Umbilical cord (tissue), 2 donors: ENCODE results near the gene DTD2. TPM values are rescaled to one million over a fixed set of nuclear protein-coding genes. Genes with fewer than 3 reads are reported as not detected.
"Not testable (repeated sequence)": the region's sequence is repeated elsewhere in the genome, so short reads cannot be mapped to it uniquely, and the experiment has no call there.

Experiments used
- DNase-seq: peaks from one replicate; pipeline ENCODE4 v3.0.0-alpha.2; 2015; ENCODE audit warnings: low spot score
- total RNA-seq: library from RNA; depleted of rRNA; stranded (reverse); fragments of >200 nt; gene quantifications from one replicate; pipeline ENCODE4 v1.2.3, GENCODE V29; 2014; ENCODE audit warnings: low replicate concordance; ENCODE audit not compliant: insufficient read depth

Gene DTD2
- 85.7 TPM for total RNA-seq

- DNase-seq: peak; percentile 98
Observed at GRCh38 chr14:31456841-31457664, at the start of gene DTD2. Gene DTD2, minus strand, starts transcription at chr14:31457506. Its CDS starts 113 bp downstream, at chr14:31457393.

GRCh38 chr14:31505411-31505810 lies 48.1 kb upstream of the DTD2 start:
- DNase-seq: peak; percentile 76

- DNase-seq: no peak
Observed at GRCh38 chr14:31501870-31502269, 44.6 kb upstream of the DTD2 start.

DNA sequence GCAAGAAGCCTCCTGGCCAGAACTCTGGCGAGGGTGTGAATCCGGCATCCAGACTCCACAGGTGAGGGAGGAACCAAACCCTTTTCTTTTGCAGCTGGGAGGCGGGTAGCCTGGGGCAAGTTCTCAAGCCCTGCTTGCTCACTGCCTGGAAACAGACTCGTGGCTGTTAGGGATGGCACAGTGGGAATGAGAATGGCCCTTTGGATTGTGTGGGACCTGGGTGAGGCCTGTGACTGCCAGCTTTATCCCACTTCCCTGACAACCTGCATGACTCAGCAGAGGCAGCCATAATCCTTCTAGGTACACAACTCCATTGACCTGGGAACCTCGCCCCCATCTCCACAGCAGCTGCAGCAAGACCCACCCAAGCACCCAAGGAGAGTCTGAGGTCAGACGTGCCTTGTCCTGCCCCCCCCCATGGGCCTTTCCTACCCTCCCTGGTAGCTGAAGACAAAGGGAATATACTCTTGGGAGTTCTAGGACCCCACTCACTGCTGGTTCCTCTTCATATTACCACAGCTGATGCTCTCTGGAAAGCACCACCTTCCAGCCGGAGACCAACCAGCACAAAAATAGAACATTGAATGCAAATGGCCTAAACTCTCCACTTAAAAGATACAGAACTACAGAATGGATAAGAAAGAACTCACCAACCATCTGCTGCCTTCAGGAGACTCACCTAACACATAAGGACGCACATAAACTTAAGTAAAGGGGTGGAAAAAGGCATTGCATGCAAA lies 35.6 kb upstream of the DTD2 start:
- no peak for DNase-seq

GRCh38 chr14:31489691-31490090 lies 32.4 kb upstream of the DTD2 start:
- no peak for DNase-seq

GRCh38 chr14:31487886-31488285 lies 30.6 kb upstream of the DTD2 start, which contains the start of gene GPR33:
Gene GPR33, minus strand, starts transcription at chr14:31488039. Its CDS starts 4,074 bp downstream, at chr14:31483965.
- no peak for DNase-seq

GRCh38 chr14:31486764-31487163 lies 29.5 kb upstream of the DTD2 start:
- DNase-seq: no peak

GRCh38 chr14:31484754-31485153 lies 27.4 kb upstream of the DTD2 start:
- DNase-seq: no peak

DNA sequence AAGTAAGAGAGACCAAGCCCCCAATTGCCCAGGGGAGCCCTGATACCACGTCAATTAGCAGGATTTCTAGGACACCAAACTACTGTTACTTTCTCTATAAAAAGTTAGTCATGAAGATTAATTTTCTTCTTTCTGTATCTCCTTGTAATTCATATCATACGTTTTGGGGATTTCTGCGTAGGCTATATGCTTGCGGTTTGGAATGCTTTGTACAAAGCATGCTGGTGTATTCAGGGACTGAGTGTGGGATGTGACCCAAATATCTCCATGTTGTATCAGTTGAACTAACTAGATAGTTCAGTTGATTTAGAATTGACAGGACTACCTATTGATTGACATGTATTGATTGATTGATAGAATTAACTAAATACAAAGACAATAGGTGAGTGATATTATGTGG lies 22.9 kb upstream of the DTD2 start:
- peak; percentile 43 for DNase-seq

GRCh38 chr14:31479027-31479426 lies 21.7 kb upstream of the DTD2 start:
- no peak for DNase-seq

DNA sequence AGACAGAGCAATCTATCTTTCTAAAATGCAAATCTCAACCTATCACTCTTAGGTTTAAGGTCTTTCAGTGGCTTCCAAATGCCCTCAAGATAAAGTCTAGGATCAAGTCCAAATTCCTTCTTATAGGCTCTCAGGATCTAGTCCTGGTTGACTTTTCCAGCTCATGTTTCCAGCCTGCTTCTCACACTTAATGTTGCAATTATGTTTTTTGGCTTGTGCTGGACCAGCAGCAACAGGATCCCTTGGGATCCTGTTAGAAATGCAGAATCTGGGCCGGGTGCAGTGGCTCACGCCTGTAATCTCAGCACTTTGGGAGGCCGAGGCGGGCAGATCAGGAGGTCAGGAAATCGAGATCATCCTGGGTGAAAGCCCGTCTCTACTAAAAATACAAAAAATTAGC lies 19.9 kb upstream of the DTD2 start:
- DNase-seq: no peak

DNA sequence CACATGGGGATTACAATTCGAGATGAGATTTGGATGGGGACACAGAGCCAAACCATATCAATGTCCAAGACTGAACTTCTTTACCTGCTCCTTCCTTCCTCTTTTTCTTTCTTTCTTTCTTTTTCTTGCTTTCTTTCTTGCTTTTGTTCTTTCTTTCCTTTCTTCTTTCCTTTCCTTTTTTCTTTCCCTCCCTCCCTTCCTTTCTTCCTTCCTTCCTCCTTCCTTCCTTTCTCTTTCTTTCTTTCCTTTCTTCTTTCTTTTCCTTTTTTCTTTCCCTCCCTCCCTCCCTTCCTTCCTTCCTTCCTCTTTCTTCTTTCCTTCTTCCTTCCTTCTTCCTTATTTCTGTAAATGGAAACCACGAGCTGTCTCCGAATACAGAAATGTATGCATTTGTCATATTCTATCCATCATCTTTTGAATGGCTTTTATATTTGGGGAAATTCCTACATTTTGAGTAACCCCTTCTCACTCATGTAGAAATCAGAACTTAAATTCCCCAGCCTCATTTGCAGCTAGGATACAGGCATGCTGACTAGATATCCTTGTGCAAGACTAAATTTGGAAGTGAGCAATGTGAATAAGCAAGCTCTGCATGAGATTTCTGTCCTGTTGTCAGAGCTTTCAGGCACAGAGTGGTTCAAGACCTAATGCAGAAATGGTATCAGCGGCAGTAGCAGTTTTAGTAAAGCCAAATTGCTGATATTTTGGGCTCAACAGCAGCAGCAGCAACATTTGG lies 19.0 kb upstream of the DTD2 start:
- no peak for DNase-seq

- no peak for DNase-seq
Observed at GRCh38 chr14:31466554-31466953, 9.2 kb upstream of the DTD2 start.

DNA sequence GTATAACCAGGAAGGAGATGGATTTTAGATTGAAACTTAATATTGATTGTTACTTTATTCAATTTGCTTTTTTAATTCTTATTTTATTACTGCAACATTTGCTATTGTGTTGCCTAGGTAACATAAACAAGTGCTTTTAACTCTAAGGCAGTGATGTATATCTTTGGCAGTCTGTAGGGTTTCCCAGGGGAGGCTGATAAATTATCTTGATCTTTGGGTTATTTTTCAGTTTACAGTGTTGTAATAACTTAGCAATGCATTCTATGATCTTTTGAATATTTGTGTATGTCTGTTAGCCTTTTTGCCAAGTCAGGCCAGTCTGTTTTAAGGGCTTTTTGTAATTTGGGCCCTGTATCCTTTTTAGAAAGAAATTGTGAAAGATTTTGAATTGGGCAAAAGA lies 7.8 kb upstream of the DTD2 start:
- DNase-seq: peak; percentile 68

- not testable (repeated sequence) for DNase-seq
Observed at GRCh38 chr14:31462450-31462849, 5.1 kb upstream of the DTD2 start.

GRCh38 chr14:31461545-31461944 lies 4.2 kb upstream of the DTD2 start:
- no peak for DNase-seq

DNA sequence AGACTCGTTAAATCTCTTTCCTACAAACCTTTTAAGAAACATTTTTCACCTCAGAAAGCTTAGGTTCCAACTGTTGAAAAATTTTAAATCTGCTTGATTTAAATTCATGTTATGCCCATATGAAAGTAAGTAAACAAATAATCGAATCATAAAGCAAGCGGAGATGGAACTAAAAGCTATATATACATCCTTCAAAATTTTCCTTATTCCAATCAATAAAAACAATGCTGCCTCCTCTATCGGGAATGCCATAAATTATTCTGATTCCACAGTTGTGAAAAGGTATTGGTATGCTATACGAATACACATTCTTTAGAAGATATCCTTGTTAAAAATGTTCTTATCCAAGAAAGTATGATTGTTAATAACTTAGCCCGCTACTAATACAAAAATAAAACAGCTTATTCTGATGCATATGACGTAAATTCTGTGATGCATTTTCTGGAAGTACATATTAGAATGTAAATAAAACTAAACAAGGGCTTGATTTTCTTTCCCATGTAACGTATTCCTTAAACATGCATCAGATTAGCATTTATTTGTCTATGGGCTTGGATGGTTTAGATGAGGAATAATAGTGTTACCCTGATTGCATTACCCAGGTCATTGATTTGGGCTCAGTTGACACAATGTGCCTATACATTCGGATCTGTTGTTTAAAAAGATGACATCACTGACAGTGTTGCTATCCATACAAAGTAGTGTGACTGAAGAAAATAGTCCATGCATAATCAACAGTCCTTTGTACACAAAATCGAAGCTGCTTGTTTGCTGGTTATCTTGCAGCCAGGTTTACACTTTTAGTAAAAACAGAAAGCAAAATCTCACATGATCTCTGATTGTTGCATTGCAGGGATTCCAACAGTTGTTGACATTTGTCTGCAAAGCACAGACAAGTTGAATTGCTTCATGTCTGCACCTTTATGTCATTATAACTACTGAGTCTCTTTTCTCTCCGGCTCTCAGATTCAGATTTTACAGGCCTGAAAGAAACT lies 656 bp upstream of the DTD2 start:
- no peak for DNase-seq

GRCh38 chr14:31449971-31450610 lies 7.2 kb downstream of the DTD2 start:
- peak; percentile 42 for DNase-seq

- DNase-seq: no peak
Observed at GRCh38 chr14:31449136-31449535, 8.2 kb downstream of the DTD2 start.

DNA sequence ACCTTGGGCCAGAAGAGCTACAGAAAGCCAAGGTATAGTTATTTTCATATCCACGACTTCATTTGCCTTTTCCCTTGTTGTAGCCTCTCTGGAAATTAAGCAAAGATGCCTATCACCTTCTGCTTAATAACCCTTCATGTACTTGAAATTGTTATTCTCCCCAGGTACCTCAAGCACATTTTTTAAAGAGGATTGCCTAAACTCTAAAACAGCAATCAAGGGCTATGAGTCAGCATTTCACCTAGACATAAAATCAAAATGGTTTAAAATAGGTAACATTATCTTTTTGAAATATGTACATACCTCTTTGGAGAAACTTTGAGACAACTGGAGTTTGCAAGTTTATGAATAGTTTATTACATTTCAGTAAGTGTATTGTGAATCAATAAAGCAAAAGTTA lies 11.6 kb downstream of the DTD2 start:
- no peak for DNase-seq
